HG02938 (cell line): ENCODE data around the gene USP37.
A peak's percentile ranks its signal among the peaks of the same experiment; 100 is the strongest.

Experiments used
- ATAC-seq: cut with Tn5 transposase; IDR thresholded peaks from one replicate; pipeline ENCODE4 v1.9.1; 2021; ENCODE audit warnings: mild to moderate bottlenecking, moderate library complexity; ENCODE audit not compliant: unreplicated experiment

Gene USP37

GRCh38 chr2:218568190-218569037 is at the start of gene USP37, which contains the start of gene CNOT9:
Gene USP37 (minus strand): TSS chr2:218568351. CDS start chr2:218558653, 9,698 bp downstream.
Gene CNOT9 (plus strand): TSS chr2:218568839. CDS start chr2:218568955, 116 bp downstream.
- peak; percentile 72 for ATAC-seq

- no peak for ATAC-seq
Observed at GRCh38 chr2:218615868-218616315, 47.7 kb upstream of the USP37 start.

- ATAC-seq, result no peak
Observed at GRCh38 chr2:218607436-218608115, 39.4 kb upstream of the USP37 start, which contains the start of gene PLCD4. Gene PLCD4 (plus strand): TSS chr2:218607899. CDS start chr2:218615740, 7,841 bp downstream.

GRCh38 chr2:218605432-218605831 is 37.3 kb upstream of the USP37 start:
- no peak for ATAC-seq

- no peak for ATAC-seq
Observed at GRCh38 chr2:218585541-218585940, 17.4 kb upstream of the USP37 start.

GRCh38 chr2:218583983-218584850 is 16.1 kb upstream of the USP37 start:
- no peak for ATAC-seq

- ATAC-seq, result no peak
Observed at GRCh38 chr2:218582076-218582475, 13.9 kb upstream of the USP37 start.

- ATAC-seq, result no peak
Observed at GRCh38 chr2:218578272-218578877, 10.2 kb upstream of the USP37 start.

GRCh38 chr2:218577482-218578220 is 9.5 kb upstream of the USP37 start:
- ATAC-seq, result no peak

- ATAC-seq, result no peak
Observed at GRCh38 chr2:218576854-218577253, 8.7 kb upstream of the USP37 start.

GRCh38 chr2:218570850-218571249 is 2.7 kb upstream of the USP37 start:
- no peak for ATAC-seq

GRCh38 chr2:218569661-218570500 is 1.7 kb upstream of the USP37 start:
- no peak for ATAC-seq

- peak; percentile 24 for ATAC-seq
Observed at GRCh38 chr2:218569038-218569431, 884 bp upstream of the USP37 start.

GRCh38 chr2:218567797-218568189 is 358 bp downstream of the USP37 start:
- ATAC-seq, result peak; percentile 35

GRCh38 chr2:218566296-218566695 is 1.9 kb downstream of the USP37 start:
- ATAC-seq, result no peak

GRCh38 chr2:218564056-218564455 is 4.1 kb downstream of the USP37 start:
- ATAC-seq, result no peak

GRCh38 chr2:218558986-218559385 is 9.2 kb downstream of the USP37 start:
- no peak for ATAC-seq

GRCh38 chr2:218557941-218558340 is 10.2 kb downstream of the USP37 start:
- no peak for ATAC-seq

GRCh38 chr2:218555527-218555926 is 12.6 kb downstream of the USP37 start:
- ATAC-seq, result no peak
